ENCODE data around the gene STEAP3.

- TF ChIP-seq CTCF (IDR thresholded peaks at IDR 0.05; ENCODE audit: low read length), result no peak
- no peak for TF ChIP-seq EZH2 (optimal IDR thresholded peaks at IDR 0.05; ENCODE audit: low read depth, low read length)
- TF ChIP-seq EZH2phosphoT487 (IDR thresholded peaks at IDR 0.05; ENCODE audit: low read length), result no peak
Measured at GRCh38 chr2:119263025-119263424, 39.4 kb downstream of the STEAP3 start.
